ENCODE results near the gene DMPK.
A peak's percentile ranks its signal among the peaks of the same experiment; 100 is the strongest.

Gene DMPK

GRCh38 chr19:45791744-45792469, 9.6 kb upstream of the DMPK start:
- TF ChIP-seq, protein P1, sequence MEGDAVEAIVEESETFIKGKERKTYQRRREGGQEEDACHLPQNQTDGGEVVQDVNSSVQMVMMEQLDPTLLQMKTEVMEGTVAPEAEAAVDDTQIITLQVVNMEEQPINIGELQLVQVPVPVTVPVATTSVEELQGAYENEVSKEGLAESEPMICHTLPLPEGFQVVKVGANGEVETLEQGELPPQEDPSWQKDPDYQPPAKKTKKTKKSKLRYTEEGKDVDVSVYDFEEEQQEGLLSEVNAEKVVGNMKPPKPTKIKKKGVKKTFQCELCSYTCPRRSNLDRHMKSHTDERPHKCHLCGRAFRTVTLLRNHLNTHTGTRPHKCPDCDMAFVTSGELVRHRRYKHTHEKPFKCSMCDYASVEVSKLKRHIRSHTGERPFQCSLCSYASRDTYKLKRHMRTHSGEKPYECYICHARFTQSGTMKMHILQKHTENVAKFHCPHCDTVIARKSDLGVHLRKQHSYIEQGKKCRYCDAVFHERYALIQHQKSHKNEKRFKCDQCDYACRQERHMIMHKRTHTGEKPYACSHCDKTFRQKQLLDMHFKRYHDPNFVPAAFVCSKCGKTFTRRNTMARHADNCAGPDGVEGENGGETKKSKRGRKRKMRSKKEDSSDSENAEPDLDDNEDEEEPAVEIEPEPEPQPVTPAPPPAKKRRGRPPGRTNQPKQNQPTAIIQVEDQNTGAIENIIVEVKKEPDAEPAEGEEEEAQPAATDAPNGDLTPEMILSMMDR (IDR thresholded peaks at IDR 0.05; ENCODE audit: extremely low read depth, missing control alignments), result no peak
- DNase-seq (ENCODE audit: low spot score), result peak; percentile 27

- TF ChIP-seq, protein P1 (IDR thresholded peaks at IDR 0.05; ENCODE audit: extremely low read depth, missing control alignments), result no peak
- DNase-seq (ENCODE audit: low spot score), result no peak
These were observed 8.7 kb upstream of the DMPK start for GRCh38 chr19:45790942-45791341.

GRCh38 chr19:45789035-45789786, 6.9 kb upstream of the DMPK start:
- TF ChIP-seq, protein P1 (IDR thresholded peaks at IDR 0.05; ENCODE audit: extremely low read depth, missing control alignments), result no peak
- DNase-seq (ENCODE audit: low spot score), result no peak

GRCh38 chr19:45786533-45786894, 4.2 kb upstream of the DMPK start:
- DNase-seq (ENCODE audit: low spot score), result no peak
- TF ChIP-seq, protein P1 (IDR thresholded peaks at IDR 0.05; ENCODE audit: extremely low read depth, missing control alignments), result no peak

DNA sequence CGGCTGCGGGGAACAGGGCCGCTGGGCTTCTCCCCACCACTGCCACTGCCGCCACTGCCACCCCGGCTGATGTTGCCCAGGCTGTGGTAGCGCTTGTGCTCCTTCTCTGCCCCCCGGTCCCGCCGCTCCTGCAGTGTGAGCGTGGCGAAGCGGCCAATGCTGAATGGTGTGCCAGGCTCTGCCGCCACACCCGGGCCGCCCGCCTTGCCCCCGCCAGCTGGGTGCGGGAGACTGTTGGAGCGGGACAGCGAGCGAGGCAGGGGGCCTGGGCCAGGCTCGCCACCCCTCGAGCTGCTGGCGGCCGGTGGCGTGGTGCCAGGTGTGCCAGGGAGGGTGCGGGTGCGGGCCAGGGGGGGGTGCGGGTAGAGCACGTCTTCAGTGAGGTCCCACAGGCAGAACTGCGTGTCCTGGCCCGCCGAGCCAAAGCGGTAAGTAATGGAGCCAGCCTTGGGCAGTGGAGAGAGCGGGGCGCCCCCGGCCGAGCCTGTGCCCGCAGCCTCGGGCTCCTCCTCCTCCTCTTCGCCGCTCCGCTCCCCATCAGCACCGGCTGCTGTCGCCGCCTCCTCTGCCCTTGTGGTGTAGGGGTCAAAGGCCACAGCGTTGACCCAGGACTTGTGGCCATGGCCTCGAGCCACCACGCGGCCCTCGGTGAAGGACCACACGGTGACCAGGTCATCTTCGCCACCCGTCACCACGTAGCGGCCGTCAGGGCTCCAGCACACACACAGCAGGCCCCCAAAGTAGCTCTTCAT, 3.7 kb upstream of the DMPK start:
- TF ChIP-seq, protein P1 (IDR thresholded peaks at IDR 0.05; ENCODE audit: extremely low read depth, missing control alignments), result no peak
- no peak for DNase-seq (ENCODE audit: low spot score)

DNA sequence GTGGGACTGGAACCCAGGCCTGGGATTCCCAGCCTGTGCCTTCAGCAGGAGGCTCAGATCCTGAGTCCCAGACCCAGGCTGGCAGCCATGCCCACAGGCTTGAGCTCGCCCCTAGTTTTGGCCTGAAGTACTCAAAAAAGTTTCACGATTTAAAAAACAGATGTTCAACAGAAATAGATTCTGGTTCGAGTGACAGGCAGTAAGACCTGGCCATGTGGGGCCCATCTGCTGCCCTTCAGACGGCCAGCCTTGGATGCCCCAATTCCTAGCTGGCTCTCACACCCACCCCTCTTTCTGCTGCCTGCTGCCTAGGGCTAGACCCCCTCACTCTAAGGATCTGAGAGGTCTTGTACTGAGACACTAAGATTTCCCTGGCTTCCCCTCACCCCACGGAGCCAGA, 2.8 kb upstream of the DMPK start:
- DNase-seq (ENCODE audit: low spot score), result no peak
- TF ChIP-seq, protein P1 (IDR thresholded peaks at IDR 0.05; ENCODE audit: extremely low read depth, missing control alignments), result no peak

DNA sequence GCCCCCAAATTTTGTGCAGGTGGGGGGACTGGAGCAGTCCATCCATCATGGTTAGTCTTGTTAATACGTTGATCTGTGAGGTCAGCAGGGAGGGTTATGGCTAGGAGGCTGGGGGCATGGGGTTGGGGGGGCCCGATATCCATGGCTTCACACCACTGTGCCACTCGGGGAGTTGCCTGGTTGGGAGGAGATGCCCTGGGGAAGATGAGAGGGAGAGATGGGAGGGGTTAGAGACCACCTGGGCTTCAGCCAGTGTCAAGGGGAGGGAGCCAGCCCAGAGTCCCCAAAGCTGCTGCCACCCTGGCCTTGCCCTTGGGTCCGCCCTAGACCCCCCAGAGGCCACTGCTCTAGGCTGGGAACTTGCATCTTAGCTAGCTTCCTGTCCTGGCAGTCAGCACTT, 1.8 kb upstream of the DMPK start:
- DNase-seq (ENCODE audit: low spot score), result no peak
- TF ChIP-seq, protein P1 (IDR thresholded peaks at IDR 0.05; ENCODE audit: extremely low read depth, missing control alignments), result no peak
